HCT116 (cell line): ENCODE results near the gene SOCS7. TPM values are rescaled to one million over a fixed set of nuclear protein-coding genes. Genes with fewer than 3 reads are reported as not detected.

Experiments used
- ATAC-seq: fragments of 200-7000 bp; cut with Tn5 transposase; 2 replicates; pipeline ENCODE4 v1.9.1; 2020; ENCODE audit warnings: mild to moderate bottlenecking, moderate library complexity
- BruUV-seq: library from RNA; stranded (reverse); fragments of 400-500 nt; replicated peaks from 2 replicates; lab custom pipeline; 2021; lab: Mats Ljungman, UMichigan
- CTCF ChIA-PET: fragments of 300-600 bp; sonication (Branson Sonifier 250); formaldehyde crosslinking; loops from one replicate; lab custom pipeline; 2021; ENCODE audit warnings: antibody characterized with exemption; lab: Charles Lee
- POLR2A ChIA-PET: fragments of 300-600, 350-600 bp; sonication (Branson Sonifier 250); formaldehyde crosslinking; loops from one replicate; lab custom pipeline; 2021; ENCODE audit warnings: antibody characterized with exemption; lab: Charles Lee
- RAD21 ChIA-PET, 2 experiments: fragments of 300-600 bp; sonication (Branson Sonifier 250); formaldehyde crosslinking; loops; one replicate each; lab custom pipeline; 2023; ENCODE audit warnings: low total read pairs in 2 of 2; ENCODE audit not compliant: uncharacterized antibody in 2 of 2, unreplicated experiment in 2 of 2, low non-redundant PET in 1 of 2; lab: Charles Lee
- DNase-seq: peaks from one replicate; pipeline ENCODE4 v3.0.0-alpha.2; 2010; ENCODE audit warnings: low read depth, low spot score
- H2AFZ ChIP-seq: fragments of 200-600 bp; shearing (Covaris generic), sonication (generic); 2 replicates; pipeline ENCODE4 v1.6.1; 2017; ENCODE audit warnings: low read depth, mixed run types, mixed read lengths, antibody characterized with exemption, low read length; ENCODE audit not compliant: poor library complexity, severe bottlenecking
- H3K27ac ChIP-seq: 2 replicates; pipeline ENCODE4 v1.5.1; 2012; ENCODE audit warnings: low read depth, low read length
- H3K27me3 ChIP-seq: fragments of 200-600 bp; sonication (generic); 2 replicates; pipeline ENCODE4 v1.6.1; 2016; ENCODE audit warnings: mixed run types, low read length, mixed read lengths; ENCODE audit not compliant: insufficient read depth
- H3K36me3 ChIP-seq, 2 experiments: fragments of 200-500 bp in 1 of 2; fragments of 200-600 bp in 1 of 2; sonication (Bioruptor generic) in 1 of 2; sonication (generic) in 1 of 2; 2 replicates each; pipeline versions ENCODE4 v1.5.1 to v1.6.1; 2014 to 2016; ENCODE audit warnings: low read length in 2 of 2, inconsistent platforms in 1 of 2, mixed read lengths in 1 of 2, mixed run types in 1 of 2; ENCODE audit not compliant: insufficient read depth in 2 of 2, control insufficient read depth in 1 of 2
- H3K4me1 ChIP-seq, 2 experiments: fragments of 200-600 bp in 1 of 2; sonication (generic) in 1 of 2; 2 replicates each; pipeline versions ENCODE4 v1.5.1 to v1.6.1; 2012 to 2017; ENCODE audit warnings: low read length in 2 of 2, inconsistent platforms in 1 of 2, mild to moderate bottlenecking in 1 of 2, mixed read lengths in 1 of 2, mixed run types in 1 of 2, moderate library complexity in 1 of 2; ENCODE audit not compliant: insufficient read depth in 2 of 2, control insufficient read depth in 1 of 2
- H3K4me2 ChIP-seq: fragments of 200-600 bp; sonication (generic); 2 replicates; pipeline ENCODE4 v1.6.1; 2017; ENCODE audit warnings: mixed run types, low read length, mixed read lengths
- H3K4me3 ChIP-seq, 2 experiments: fragments of 200-600 bp in 1 of 2; sonication (generic) in 1 of 2; replicated peaks in 1 of 2; 2 replicates each; pipeline ENCODE4 v1.5.1; 2011 to 2016; ENCODE audit warnings: low read length in 2 of 2, control low read depth in 1 of 2, low read depth in 1 of 2, mild to moderate bottlenecking in 1 of 2, mixed read lengths in 1 of 2, mixed run types in 1 of 2
- H3K79me2 ChIP-seq: fragments of 200-600 bp; sonication (generic); 2 replicates; pipeline ENCODE4 v1.6.1; 2017; ENCODE audit warnings: mild to moderate bottlenecking, mixed run types, low read length, moderate library complexity, mixed read lengths; ENCODE audit not compliant: insufficient read depth
- H3K9ac ChIP-seq: fragments of 200-600 bp; sonication (generic); 2 replicates; pipeline ENCODE4 v1.6.1; 2016; ENCODE audit warnings: low read length, mixed read lengths
- H3K9me2 ChIP-seq: fragments of 200-600 bp; sonication (generic), shearing (Covaris generic); 2 replicates; pipeline ENCODE4 v1.6.1; 2017; ENCODE audit warnings: mixed run types, mild to moderate bottlenecking, moderate library complexity; ENCODE audit not compliant: insufficient read depth
- H3K9me3 ChIP-seq, 2 experiments: fragments of 200-500 bp in 1 of 2; fragments of 200-600 bp in 1 of 2; sonication (Bioruptor generic) in 1 of 2; sonication (generic) in 1 of 2; 2 replicates each; pipeline ENCODE4 v1.6.1; 2014 to 2017; ENCODE audit warnings: low read length in 2 of 2, mixed read lengths in 2 of 2, inconsistent platforms in 1 of 2, low read depth in 1 of 2, mild to moderate bottlenecking in 1 of 2, mixed run types in 1 of 2, moderate library complexity in 1 of 2; ENCODE audit not compliant: control insufficient read depth in 1 of 2, insufficient read depth in 1 of 2
- H4K20me1 ChIP-seq: fragments of 200-600 bp; sonication (generic), shearing (Covaris generic); 2 replicates; pipeline ENCODE4 v1.6.1; 2017; ENCODE audit warnings: mixed run types, mild to moderate bottlenecking, moderate library complexity; ENCODE audit not compliant: insufficient read depth
- ATF3 ChIP-seq: IDR thresholded peaks from 2 replicates; pipeline ENCODE4 v1.6.1; 2012
- CBX3 ChIP-seq: IDR thresholded peaks from 2 replicates; pipeline ENCODE4 v1.6.1; 2012; ENCODE audit warnings: low read depth
- CEBPB ChIP-seq: IDR thresholded peaks from 2 replicates; pipeline ENCODE4 v1.6.1; 2012; ENCODE audit warnings: low read depth
- CTCF ChIP-seq, 3 experiments: fragments of 200-600 bp in 1 of 3; sonication (generic) in 1 of 3; IDR thresholded peaks in 2 of 3; conservative IDR thresholded peaks in 1 of 3; 2 replicates each; pipeline ENCODE4 v1.5.1; 2012 to 2017; ENCODE audit warnings: low read depth in 2 of 3, low read length in 2 of 3, antibody characterized with exemption in 1 of 3, borderline replicate concordance in 1 of 3, control low read depth in 1 of 3, mild to moderate bottlenecking in 1 of 3, mixed read lengths in 1 of 3, mixed run types in 1 of 3, moderate library complexity in 1 of 3; ENCODE audit not compliant: insufficient read depth in 1 of 3
- ELF1 ChIP-seq: IDR thresholded peaks from 2 replicates; pipeline ENCODE4 v1.6.1; 2012; ENCODE audit warnings: low read depth, borderline replicate concordance
- JUND ChIP-seq: IDR thresholded peaks from 2 replicates; pipeline ENCODE4 v1.6.1; 2012
- MAX ChIP-seq: IDR thresholded peaks from 2 replicates; pipeline ENCODE4 v1.6.1; 2012
- POLR2AphosphoS5 ChIP-seq: IDR thresholded peaks from 2 replicates; pipeline ENCODE4 v1.6.1; 2011; ENCODE audit warnings: mild to moderate bottlenecking, low read depth, low read length, moderate library complexity
- SIN3A ChIP-seq: IDR thresholded peaks from 2 replicates; pipeline ENCODE4 v1.6.1; 2012; ENCODE audit warnings: low read depth
- SRF ChIP-seq: IDR thresholded peaks from 2 replicates; pipeline ENCODE4 v1.6.1; 2012; ENCODE audit warnings: low read depth
- ZBTB33 ChIP-seq: IDR thresholded peaks from 2 replicates; pipeline ENCODE4 v1.6.1; 2011; ENCODE audit warnings: mild to moderate bottlenecking, low read length, moderate library complexity; ENCODE audit not compliant: insufficient replicate concordance; ENCODE audit errors: extremely low read depth
- ZFX ChIP-seq: fragments of 450-650 bp; IDR thresholded peaks from 2 replicates; pipeline ENCODE4 v1.6.1; 2017
- intact Hi-C: fragments of 100-400 bp; cut with micrococcal nuclease; formaldehyde crosslinking; loops from 2 replicates; pipeline ENCODE4 v1.10.0; 2022
- total RNA-seq: library from RNA; stranded (reverse); gene quantifications from one replicate; pipeline ENCODE4 v1.2.1, GENCODE V29; 2021; ENCODE audit not compliant: unreplicated experiment

The SOCS7 gene
- total RNA-seq, 1 experiment from 2014 or later = 49.9 TPM

- POLR2A ChIA-PET = no interaction called here
Measured at GRCh38 chr17:38363016-38363415, 11.4 kb downstream of the SOCS7 start.

More at GRCh38 chr17:38363016-38363415, 11.4 kb downstream of the SOCS7 start:
- no peak overlapping the region for H3K4me2 ChIP-seq
- H3K9ac ChIP-seq = no peak overlapping the region
- peaks cover 9 to 15% of the 10 kb centered on the region in 2 experiments for H3K36me3 ChIP-seq
- intact Hi-C loops = no loop called here
- BruUV-seq = no TSS peak
- DNase-seq (no peak), ATAC-seq (no peak)
- no peaks in the 10 kb centered on the region; a peak in 1 of 4 replicates for H3K4me1 ChIP-seq
- no peak for TF ChIP-seq ZBTB33
- no peak for TF ChIP-seq ATF3
- TF ChIP-seq CBX3 = no peak
- TF ChIP-seq SIN3A = no peak
- no peak for TF ChIP-seq MAX
- TF ChIP-seq ZFX = no peak
- TF ChIP-seq SRF = no peak
- no peak for TF ChIP-seq CEBPB
- no peak for TF ChIP-seq ELF1
- no peak for TF ChIP-seq POLR2AphosphoS5
- TF ChIP-seq JUND = no peak
- TF ChIP-seq CTCF (IDR thresholded peaks at IDR 0.05 in 2 of 3, conservative IDR thresholded peaks at IDR 0.05 in 1 of 3; ENCODE audit: borderline replicate concordance in 1 of 3, insufficient read depth in 1 of 3, low read depth in 2 of 3, low read length in 2 of 3) = no peak
- no peaks in the 10 kb centered on the region for H3K9me3 ChIP-seq
- no peak overlapping the region for H2AFZ ChIP-seq
- ChIA-PET RAD21 (no interaction called here), CTCF (no interaction called here)
- H3K27me3 ChIP-seq = no peaks in the 10 kb centered on the region
- H4K20me1 ChIP-seq = no peaks in the 10 kb centered on the region
- H3K4me3 ChIP-seq = no peak overlapping the region
- H3K79me2 ChIP-seq = peaks cover 27% of the 10 kb centered on the region
- H3K27ac ChIP-seq = no peak overlapping the region
- no peaks in the 10 kb centered on the region for H3K9me2 ChIP-seq
